Measurements from ENCODE around the gene FLT1.

FLT1 gene

GRCh38 chr13:28488376-28489005 lies 6.4 kb downstream of the FLT1 start:
- no peak overlapping the region for H3K27ac ChIP-seq
- no peak overlapping the region for H3K4me2 ChIP-seq
- no peak overlapping the region for H3K9ac ChIP-seq
- no peak for TF ChIP-seq CTCF (conservative IDR thresholded peaks at IDR 0.05; ENCODE audit: low read depth, low read length)
- no peaks in the 10 kb centered on the region for H4K20me1 ChIP-seq (ENCODE audit: insufficient read depth)
- no peak overlapping the region for H3K4me3 ChIP-seq (IDR thresholded peaks at IDR 0.05; ENCODE audit: insufficient read depth, low read depth, low read length)
- H3K4me1 ChIP-seq (ENCODE audit: low read depth, poor library complexity, severe bottlenecking) = no peaks in the 10 kb centered on the region
- no peaks in the 10 kb centered on the region for H3K36me3 ChIP-seq (ENCODE audit: insufficient read depth)
- H2AFZ ChIP-seq (ENCODE audit: low read depth) = no peak overlapping the region
- H3K27me3 ChIP-seq (ENCODE audit: insufficient read depth, low read depth) = no peaks in the 10 kb centered on the region
- no peaks in the 10 kb centered on the region for H3K79me2 ChIP-seq (ENCODE audit: insufficient read depth, low read depth)

GRCh38 chr13:28485996-28486543 lies 8.9 kb downstream of the FLT1 start:
- H3K4me1 ChIP-seq (ENCODE audit: low read depth, poor library complexity, severe bottlenecking) = no peaks in the 10 kb centered on the region
- H4K20me1 ChIP-seq (ENCODE audit: insufficient read depth) = no peaks in the 10 kb centered on the region
- H3K4me3 ChIP-seq (IDR thresholded peaks at IDR 0.05; ENCODE audit: insufficient read depth, low read depth, low read length) = no peak overlapping the region
- H2AFZ ChIP-seq (ENCODE audit: low read depth) = no peak overlapping the region
- H3K36me3 ChIP-seq (ENCODE audit: insufficient read depth) = no peaks in the 10 kb centered on the region
- H3K27me3 ChIP-seq (ENCODE audit: insufficient read depth, low read depth) = no peaks in the 10 kb centered on the region
- TF ChIP-seq CTCF (conservative IDR thresholded peaks at IDR 0.05; ENCODE audit: low read depth, low read length) = no peak
- H3K27ac ChIP-seq = no peak overlapping the region
- H3K9ac ChIP-seq = no peak overlapping the region
- H3K79me2 ChIP-seq (ENCODE audit: insufficient read depth, low read depth) = no peaks in the 10 kb centered on the region
- H3K4me2 ChIP-seq = no peak overlapping the region

- no peaks in the 10 kb centered on the region for H3K27me3 ChIP-seq (ENCODE audit: insufficient read depth, low read depth)
- no peaks in the 10 kb centered on the region for H3K36me3 ChIP-seq (ENCODE audit: insufficient read depth)
- H3K79me2 ChIP-seq (ENCODE audit: insufficient read depth, low read depth) = no peaks in the 10 kb centered on the region
- no peak overlapping the region for H2AFZ ChIP-seq (ENCODE audit: low read depth)
- no peak overlapping the region for H3K9ac ChIP-seq
- no peaks in the 10 kb centered on the region for H3K4me1 ChIP-seq (ENCODE audit: low read depth, poor library complexity, severe bottlenecking)
- no peak overlapping the region for H3K4me3 ChIP-seq (IDR thresholded peaks at IDR 0.05; ENCODE audit: insufficient read depth, low read depth, low read length)
- no peak overlapping the region for H3K4me2 ChIP-seq
- H3K27ac ChIP-seq = no peak overlapping the region
- H4K20me1 ChIP-seq (ENCODE audit: insufficient read depth) = no peaks in the 10 kb centered on the region
- no peak for TF ChIP-seq CTCF (conservative IDR thresholded peaks at IDR 0.05; ENCODE audit: low read depth, low read length)
Measured at GRCh38 chr13:28485551-28485950, 9.4 kb downstream of the FLT1 start.

GRCh38 chr13:28485097-28485496 lies 9.8 kb downstream of the FLT1 start:
- Histone ChIP-seq H3K4me2 (no peak overlapping the region), H3K79me2 (ENCODE audit: insufficient read depth, low read depth) (no peaks in the 10 kb centered on the region), H2AFZ (ENCODE audit: low read depth) (no peak overlapping the region), H3K27me3 (ENCODE audit: insufficient read depth, low read depth) (no peaks in the 10 kb centered on the region), H4K20me1 (ENCODE audit: insufficient read depth) (no peaks in the 10 kb centered on the region), H3K9ac (no peak overlapping the region), H3K4me1 (ENCODE audit: low read depth, poor library complexity, severe bottlenecking) (no peaks in the 10 kb centered on the region), H3K4me3 (IDR thresholded peaks at IDR 0.05; ENCODE audit: insufficient read depth, low read depth, low read length) (no peak overlapping the region), H3K36me3 (ENCODE audit: insufficient read depth) (no peaks in the 10 kb centered on the region), H3K27ac (no peak overlapping the region)
- no peak for TF ChIP-seq CTCF (conservative IDR thresholded peaks at IDR 0.05; ENCODE audit: low read depth, low read length)
